Measurements from ENCODE around the gene TMUB2.

Gene TMUB2

DNA sequence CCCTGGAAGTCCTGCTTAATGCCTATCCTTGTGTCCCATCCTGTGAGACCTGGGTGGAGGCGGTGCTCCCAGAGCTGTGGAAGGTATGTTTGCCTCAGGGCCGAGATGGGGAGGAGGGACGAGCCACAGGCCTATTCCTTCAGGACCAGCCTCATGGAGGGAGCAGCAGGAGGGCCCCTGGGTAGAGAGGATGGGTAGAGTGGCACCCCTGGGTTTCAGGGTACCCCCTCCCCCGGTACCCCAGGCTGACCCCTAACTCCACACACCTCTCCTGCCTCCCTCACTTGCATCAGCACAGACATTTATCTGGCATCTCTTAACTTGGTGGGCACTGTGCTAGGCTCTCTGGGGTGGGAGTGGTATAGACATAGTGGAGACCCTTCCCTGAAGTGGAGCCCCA, 9.1 kb upstream of the TMUB2 start:
- DNase-seq = no peak

- no peak for DNase-seq
These were observed 8.6 kb upstream of the TMUB2 start for GRCh38 chr17:44178133-44178532.

DNA sequence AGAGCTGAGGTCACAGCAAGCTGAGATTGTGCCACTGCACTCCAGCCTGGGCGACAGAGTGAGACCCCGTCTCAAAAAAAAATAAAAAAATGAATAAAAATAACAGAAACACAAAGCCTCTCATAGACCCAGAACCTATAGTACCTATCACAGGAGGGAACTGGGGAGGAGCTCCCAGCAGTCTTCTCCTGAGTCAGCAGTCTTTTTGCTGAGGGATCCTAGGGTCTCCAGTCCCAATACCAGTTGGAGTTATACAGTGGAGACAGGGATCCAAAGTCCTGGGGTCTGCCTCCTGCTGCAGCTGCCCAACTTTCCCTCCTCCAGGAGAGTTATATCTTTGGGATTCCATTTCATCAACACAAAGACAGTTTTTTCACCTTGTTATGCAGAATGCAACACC, 3.7 kb upstream of the TMUB2 start:
- no peak for DNase-seq

DNA sequence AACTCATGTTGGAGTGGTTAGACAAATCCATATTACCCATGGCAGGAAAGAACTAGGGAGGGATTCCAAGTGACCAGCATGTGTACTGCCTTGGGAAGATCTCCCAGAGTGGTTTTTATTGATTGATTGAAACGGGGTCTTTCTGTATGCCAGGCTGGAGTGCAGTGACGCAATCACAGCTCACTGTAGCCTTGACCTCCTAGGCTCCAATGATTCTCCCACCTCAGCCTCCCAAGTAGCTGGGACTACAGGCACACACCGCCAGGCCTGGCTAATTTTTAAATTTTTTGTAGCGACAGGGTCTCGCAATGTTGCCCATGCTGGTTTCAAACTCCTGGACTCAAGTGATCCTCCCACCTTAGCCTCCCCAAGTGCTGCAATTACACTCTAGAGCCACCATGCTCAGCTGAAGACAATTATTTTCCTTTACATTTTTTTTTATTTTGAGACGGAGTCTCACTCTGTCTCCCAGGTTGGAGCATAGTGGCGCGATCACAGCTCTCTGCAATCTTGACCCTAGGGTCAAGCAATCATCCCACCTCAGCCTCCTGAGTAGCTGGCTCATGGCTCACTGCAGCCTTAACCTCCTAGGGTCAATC, 2.5 kb upstream of the TMUB2 start:
- DNase-seq = peak; percentile 29

DNA sequence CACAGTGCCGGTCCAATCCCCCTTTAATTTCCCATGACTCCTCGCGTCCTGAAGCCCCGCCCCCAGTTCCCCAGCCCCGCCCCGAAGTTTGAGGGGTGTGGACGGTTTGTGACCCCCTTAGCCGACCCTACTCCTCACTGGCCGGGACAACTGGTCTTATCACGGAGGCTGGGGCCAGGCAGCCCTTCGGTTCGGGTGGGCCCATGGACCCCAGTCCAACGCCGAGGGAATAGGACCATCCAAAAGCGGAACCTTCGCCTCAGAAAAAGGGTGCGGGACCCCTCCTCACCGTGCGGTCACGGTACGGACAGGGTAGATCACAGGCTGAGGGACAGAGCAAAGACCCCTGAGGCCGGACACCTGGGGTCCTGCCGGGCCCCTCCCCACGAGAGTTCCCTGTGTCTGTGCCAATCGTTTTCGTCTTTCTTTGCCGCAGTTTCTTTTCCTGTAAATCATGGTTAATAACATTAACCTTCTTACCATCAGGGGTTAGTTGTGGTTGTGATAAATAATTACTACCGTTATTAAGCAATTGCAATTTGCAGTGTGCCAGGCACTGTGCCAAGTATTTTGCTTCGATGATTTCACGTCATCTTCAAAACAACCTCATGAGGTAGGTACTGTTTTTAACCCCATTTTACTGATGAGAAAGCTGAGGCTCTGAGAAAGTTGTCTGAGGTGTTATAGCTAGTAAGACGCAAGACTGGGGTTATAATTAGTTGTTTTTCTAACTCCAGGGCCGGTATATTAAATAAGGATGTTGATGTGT, 543 bp downstream of the TMUB2 start:
- DNase-seq = peak; percentile 55

GRCh38 chr17:44188576-44189403, 2.0 kb downstream of the TMUB2 start:
- no peak for DNase-seq

DNA sequence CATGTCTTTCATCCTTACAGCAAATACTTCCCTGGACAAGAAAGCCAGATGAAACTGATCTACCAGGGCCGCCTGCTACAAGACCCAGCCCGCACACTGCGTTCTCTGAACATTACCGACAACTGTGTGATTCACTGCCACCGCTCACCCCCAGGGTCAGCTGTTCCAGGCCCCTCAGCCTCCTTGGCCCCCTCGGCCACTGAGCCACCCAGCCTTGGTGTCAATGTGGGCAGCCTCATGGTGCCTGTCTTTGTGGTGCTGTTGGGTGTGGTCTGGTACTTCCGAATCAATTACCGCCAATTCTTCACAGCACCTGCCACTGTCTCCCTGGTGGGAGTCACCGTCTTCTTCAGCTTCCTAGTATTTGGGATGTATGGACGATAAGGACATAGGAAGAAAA, 3.7 kb downstream of the TMUB2 start:
- no peak for DNase-seq

GRCh38 chr17:44191369-44191768, 4.6 kb downstream of the TMUB2 start:
- DNase-seq = no peak

DNA sequence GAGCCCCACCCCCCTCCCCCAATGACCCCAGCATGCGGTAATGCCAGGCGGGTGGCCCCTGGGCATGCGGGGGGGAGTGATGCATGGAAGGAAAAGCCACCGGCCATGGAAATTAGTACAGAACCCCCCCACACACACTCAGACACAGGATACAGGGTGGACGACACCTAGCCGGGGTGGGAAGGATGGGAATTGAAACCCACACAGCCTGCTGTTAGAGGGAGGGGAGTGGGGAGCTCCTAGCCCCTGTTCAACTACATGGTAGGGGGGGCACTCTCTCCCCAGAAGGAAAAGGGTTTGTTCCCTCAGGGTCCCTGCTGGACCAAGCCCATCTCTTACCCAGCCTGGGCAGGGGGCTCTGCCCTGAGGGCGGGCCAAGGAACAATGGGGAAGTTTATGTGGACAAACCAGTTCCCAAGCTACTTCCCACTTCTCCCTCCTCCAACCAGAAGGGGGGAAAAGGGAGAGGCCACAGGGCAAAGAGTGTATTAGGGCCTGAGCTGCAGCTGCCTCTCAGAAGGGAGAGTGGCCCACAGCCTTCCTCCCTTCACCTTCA, 5.2 kb downstream of the TMUB2 start:
- no peak for DNase-seq

DNA sequence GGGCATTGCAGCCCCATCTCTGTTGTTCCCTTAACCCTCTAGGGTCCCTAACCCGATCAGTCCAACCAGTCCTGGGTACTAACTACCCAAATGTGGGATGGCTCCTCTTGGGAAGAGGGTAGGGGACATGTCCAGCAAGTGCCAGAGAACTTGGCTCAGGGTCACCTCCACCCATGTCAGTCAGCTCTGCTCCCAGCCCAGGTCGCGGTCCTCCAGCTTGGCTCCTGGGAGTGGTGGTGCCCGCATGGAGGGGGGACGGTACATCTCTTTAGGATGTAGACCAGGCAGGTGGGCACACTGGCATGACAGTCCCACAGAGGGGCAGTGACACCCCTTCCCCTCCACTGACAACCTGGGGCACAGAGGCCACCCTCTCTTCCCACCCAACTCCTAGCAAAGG, 6.0 kb downstream of the TMUB2 start:
- DNase-seq = no peak

DNA sequence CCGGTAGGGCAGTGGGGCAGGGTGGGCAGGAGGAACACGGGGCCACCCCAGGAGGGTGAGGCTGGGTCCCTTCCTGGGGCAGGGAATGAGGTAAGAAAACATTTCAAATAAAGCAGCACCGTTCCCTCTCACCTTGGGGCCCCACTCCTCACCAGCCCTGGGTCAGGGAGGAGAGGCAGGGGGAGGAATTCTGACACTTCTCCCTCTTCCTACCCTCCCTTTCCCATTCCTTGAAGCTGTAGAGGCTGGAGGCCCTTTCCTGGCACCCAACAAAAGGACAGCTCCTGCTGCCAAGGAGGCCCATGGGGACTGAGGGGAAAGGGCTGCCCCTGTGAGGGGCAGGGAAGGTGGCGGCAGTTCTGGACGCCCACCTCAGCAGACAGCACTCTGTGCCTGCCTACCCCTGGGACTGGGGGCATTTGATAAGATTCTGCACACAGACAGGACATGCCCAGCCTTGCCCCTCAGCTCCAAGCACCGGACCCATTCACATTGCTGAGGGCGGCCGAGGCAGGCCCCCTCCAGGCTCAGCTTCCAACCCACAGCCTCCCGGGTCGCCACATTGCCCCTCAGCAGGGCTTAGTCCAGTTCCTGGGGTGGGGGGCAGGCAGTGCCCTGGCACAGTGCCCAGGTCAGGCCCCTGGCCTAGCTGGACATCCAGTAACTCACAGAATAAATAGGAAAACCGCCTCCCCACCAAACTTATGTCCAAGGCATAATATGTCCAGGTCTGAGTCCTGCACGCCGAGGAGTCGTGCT, 6.7 kb downstream of the TMUB2 start:
- DNase-seq = no peak

- no peak for DNase-seq
These were observed 10.3 kb downstream of the TMUB2 start for GRCh38 chr17:44197107-44197506.

DNA sequence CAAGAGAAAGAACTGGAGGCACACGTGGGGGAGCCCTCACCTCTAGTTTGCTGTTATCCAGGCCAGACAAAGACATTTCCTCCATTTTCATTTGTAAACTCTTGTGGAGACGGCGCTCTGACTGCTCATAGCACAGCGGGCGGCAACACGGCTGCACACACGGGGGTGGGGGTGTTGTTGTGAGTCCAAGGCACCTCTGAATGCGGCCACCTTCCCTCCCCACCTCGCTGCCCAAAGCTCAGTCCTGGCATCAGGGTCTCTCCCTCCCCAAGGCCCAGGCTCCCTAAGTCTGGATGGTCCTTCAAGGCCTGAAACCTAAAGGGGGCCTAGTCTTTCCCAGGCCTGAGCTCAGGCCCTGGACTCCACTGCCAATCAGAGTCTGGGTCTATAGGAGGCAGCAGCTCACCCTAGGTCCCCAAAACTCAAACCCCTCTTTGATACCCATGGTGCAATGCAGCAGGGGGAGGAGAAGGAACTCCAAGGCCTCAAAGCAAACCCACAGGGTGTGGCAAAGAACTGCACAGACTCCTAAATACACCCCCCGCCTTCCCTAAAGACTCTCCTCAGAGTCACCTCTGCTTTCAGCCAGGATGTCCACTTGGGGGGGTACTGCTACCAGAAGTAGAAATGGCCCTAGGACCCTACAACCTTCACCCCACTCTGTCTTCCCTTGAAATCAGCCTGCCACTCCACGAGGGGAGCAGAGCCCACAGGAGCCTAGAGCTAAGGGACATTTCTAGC, 11.4 kb downstream of the TMUB2 start:
- peak; percentile 98 for DNase-seq

- DNase-seq = peak; percentile 79
These were observed 12.2 kb downstream of the TMUB2 start for GRCh38 chr17:44198721-44199552.

- DNase-seq = peak; percentile 100
These were observed 13.0 kb downstream of the TMUB2 start, which contains the start of gene ATXN7L3 for GRCh38 chr17:44199553-44200477. Gene ATXN7L3 (minus strand): TSS chr17:44199884. CDS start chr17:44198070, 1,814 bp downstream.

GRCh38 chr17:44200478-44201155, 13.8 kb downstream of the TMUB2 start:
- no peak for DNase-seq

- no peak for DNase-seq
These were observed 16.0 kb downstream of the TMUB2 start for GRCh38 chr17:44202756-44203155.

- peak; percentile 93 for DNase-seq
These were observed 17.1 kb downstream of the TMUB2 start for GRCh38 chr17:44203731-44204440.
